RWPE2 (cell line): ENCODE measurements around the gene NOVA2.

Source experiments
- ATAC-seq: fragments of 200-7000 bp; cut with Tn5 transposase; 3 replicates; pipeline ENCODE4 v1.9.1; 2021; ENCODE audit warnings: low read depth
- DNase-seq: peaks from one replicate; pipeline ENCODE4 v3.0.0-alpha.2; 2020; ENCODE audit warnings: low spot score
- H3K27ac ChIP-seq: fragments of 450-650 bp; 2 replicates; pipeline ENCODE4 v1.5.1; 2017; ENCODE audit warnings: mild to moderate bottlenecking; ENCODE audit not compliant: poor library complexity, severe bottlenecking
- H3K27me3 ChIP-seq: fragments of 250-450 bp; sonication (Bioruptor Pico); 2 replicates; pipeline ENCODE4 v1.5.1; 2021; ENCODE audit warnings: mild to moderate bottlenecking, moderate library complexity; ENCODE audit not compliant: insufficient read depth, poor library complexity, severe bottlenecking
- H3K36me3 ChIP-seq: fragments of 250-450 bp; sonication (Bioruptor Pico); 2 replicates; pipeline ENCODE4 v1.5.1; 2020; ENCODE audit warnings: low read depth, mild to moderate bottlenecking, moderate library complexity
- H3K4me1 ChIP-seq: fragments of 250-450 bp; sonication (Bioruptor Pico); 2 replicates; pipeline ENCODE4 v1.5.1; 2021; ENCODE audit warnings: mild to moderate bottlenecking, moderate library complexity; ENCODE audit not compliant: insufficient read depth, poor library complexity, severe bottlenecking
- H3K4me3 ChIP-seq: fragments of 250-450 bp; sonication (Bioruptor Pico); 2 replicates; pipeline ENCODE4 v1.5.1; 2021; ENCODE audit warnings: mild to moderate bottlenecking, moderate library complexity; ENCODE audit not compliant: severe bottlenecking
- H3K9me3 ChIP-seq: fragments of 250-450 bp; sonication (Bioruptor Pico); 2 replicates; pipeline ENCODE4 v1.5.1; 2021; ENCODE audit warnings: mild to moderate bottlenecking, moderate library complexity; ENCODE audit not compliant: severe bottlenecking
- CTCF ChIP-seq: fragments of 450-650 bp; IDR thresholded peaks from one replicate; pipeline ENCODE4 v1.5.1; 2017; ENCODE audit warnings: mild to moderate bottlenecking, moderate library complexity; ENCODE audit not compliant: poor library complexity, severe bottlenecking

The NOVA2 gene

GRCh38 chr19:45935267-45935666 is 38.4 kb downstream of the NOVA2 start:
- H3K4me3 ChIP-seq: no peak overlapping the region
- H3K9me3 ChIP-seq: no peaks in the 10 kb centered on the region
- no peaks in the 10 kb centered on the region for H3K36me3 ChIP-seq
- no peaks in the 10 kb centered on the region for H3K4me1 ChIP-seq
- H3K27ac ChIP-seq: no peak overlapping the region
- ATAC-seq (no peak), DNase-seq (no peak)
- TF ChIP-seq CTCF: no peak
- H3K27me3 ChIP-seq: no peaks in the 10 kb centered on the region

GRCh38 chr19:45934551-45935230 is 39.0 kb downstream of the NOVA2 start:
- Histone ChIP-seq H3K9me3 (no peaks in the 10 kb centered on the region), H3K27me3 (no peaks in the 10 kb centered on the region), H3K27ac (no peak overlapping the region), H3K4me1 (no peaks in the 10 kb centered on the region), H3K4me3 (no peak overlapping the region), H3K36me3 (no peaks in the 10 kb centered on the region)
- TF ChIP-seq CTCF: no peak
- DNase-seq (no peak), ATAC-seq (no peak)

GRCh38 chr19:45933759-45934158 is 39.9 kb downstream of the NOVA2 start:
- H3K4me1 ChIP-seq: no peaks in the 10 kb centered on the region
- ATAC-seq (no peak), DNase-seq (no peak)
- H3K27me3 ChIP-seq: no peaks in the 10 kb centered on the region
- TF ChIP-seq CTCF: no peak
- no peaks in the 10 kb centered on the region for H3K9me3 ChIP-seq
- H3K27ac ChIP-seq: no peak overlapping the region
- no peaks in the 10 kb centered on the region for H3K36me3 ChIP-seq
- no peak overlapping the region for H3K4me3 ChIP-seq

- H3K36me3 ChIP-seq: no peaks in the 10 kb centered on the region
- no peaks in the 10 kb centered on the region for H3K27me3 ChIP-seq
- no peak overlapping the region for H3K4me3 ChIP-seq
- no peaks in the 10 kb centered on the region for H3K9me3 ChIP-seq
- H3K27ac ChIP-seq: no peak overlapping the region
- ATAC-seq (no peak), DNase-seq (no peak)
- no peaks in the 10 kb centered on the region for H3K4me1 ChIP-seq
- TF ChIP-seq CTCF: no peak
Observed at GRCh38 chr19:45931055-45931454, 42.6 kb downstream of the NOVA2 start.

- Histone ChIP-seq H3K27me3 (no peaks in the 10 kb centered on the region), H3K36me3 (no peaks in the 10 kb centered on the region), H3K27ac (no peak overlapping the region), H3K4me1 (no peaks in the 10 kb centered on the region), H3K4me3 (no peak overlapping the region), H3K9me3 (no peaks in the 10 kb centered on the region)
- no peak for TF ChIP-seq CTCF
- DNase-seq (no peak), ATAC-seq (no peak)
Observed at GRCh38 chr19:45929247-45929646, 44.4 kb downstream of the NOVA2 start.
